NCI-H2081 treated with DMSO at 0.1 percent for 48 hours (cell line): ENCODE data around the gene WIPI1.
"Not testable (repeated sequence)": the region's sequence is repeated elsewhere in the genome, so short reads cannot be mapped to it uniquely, and the experiment has no call there.

Experiments used
- DNase-seq: peaks from one replicate; lab custom pipeline; 2025; lab: John Stamatoyannopoulos, UW

Gene WIPI1, protein sequence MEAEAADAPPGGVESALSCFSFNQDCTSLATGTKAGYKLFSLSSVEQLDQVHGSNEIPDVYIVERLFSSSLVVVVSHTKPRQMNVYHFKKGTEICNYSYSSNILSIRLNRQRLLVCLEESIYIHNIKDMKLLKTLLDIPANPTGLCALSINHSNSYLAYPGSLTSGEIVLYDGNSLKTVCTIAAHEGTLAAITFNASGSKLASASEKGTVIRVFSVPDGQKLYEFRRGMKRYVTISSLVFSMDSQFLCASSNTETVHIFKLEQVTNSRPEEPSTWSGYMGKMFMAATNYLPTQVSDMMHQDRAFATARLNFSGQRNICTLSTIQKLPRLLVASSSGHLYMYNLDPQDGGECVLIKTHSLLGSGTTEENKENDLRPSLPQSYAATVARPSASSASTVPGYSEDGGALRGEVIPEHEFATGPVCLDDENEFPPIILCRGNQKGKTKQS

DNA sequence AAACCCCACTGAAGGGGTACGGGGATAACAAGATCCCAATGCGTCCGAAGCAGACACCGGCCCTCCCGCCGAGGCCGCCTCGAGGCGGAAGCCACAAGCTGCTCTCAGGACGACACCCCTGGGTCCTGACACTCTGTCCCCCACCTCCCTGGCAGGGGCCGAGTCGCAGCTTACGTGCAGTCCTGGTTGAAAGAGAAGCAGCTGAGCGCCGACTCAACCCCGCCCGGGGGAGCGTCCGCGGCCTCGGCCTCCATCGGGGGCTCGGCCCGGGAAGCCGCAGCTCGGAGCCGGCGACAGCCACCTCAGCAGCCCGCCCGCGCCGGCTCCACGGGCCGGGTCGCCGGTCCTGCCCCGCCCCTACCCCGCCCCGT lies at the start of gene WIPI1:
WIPI1 (minus strand) TSS at position 329 of the 371 bp plus-strand sequence; CDS start at position 254, 75 bp downstream.
- DNase-seq = no peak

GRCh38 chr17:68505951-68506350 lies 48.7 kb upstream of the WIPI1 start:
- DNase-seq = no peak

DNA sequence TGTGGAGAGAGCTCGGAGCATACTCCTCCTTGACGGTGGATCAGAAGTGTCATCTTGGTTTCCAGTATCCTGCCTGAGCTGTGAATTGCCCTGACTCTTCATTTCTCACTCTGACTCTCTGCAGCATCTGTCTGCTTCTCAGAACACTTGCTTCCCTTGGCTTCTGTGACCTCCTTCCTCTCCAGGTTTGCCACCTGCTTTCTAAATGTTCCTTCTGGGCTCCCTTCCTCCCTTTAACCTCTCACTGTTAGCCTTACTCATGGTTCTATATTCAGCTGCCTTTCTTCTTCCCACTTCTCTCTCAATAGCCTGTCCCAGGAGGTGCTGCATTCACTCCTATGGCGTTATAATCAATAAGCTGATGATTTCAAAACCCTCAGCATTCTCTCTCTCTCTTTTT lies 43.8 kb upstream of the WIPI1 start:
- DNase-seq = no peak

DNA sequence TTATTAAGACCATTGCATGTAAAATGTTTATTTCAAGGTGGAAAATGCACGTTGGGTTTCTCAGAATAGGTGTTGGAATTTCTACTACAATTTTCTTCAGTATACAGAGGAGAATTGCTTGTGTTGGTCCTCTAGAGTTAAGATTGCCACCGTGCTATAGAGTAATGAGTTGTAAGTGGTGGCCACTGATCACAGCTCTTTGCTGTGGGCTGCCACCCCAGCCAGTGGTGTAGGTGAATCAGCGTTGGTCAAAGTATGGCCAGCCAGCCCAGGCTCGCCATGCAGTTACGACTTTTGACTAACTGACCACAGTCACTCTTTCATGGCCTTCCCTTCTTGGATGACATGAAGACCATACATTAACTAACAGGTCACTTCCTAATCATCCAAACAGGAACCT lies 42.3 kb upstream of the WIPI1 start:
- no peak for DNase-seq

GRCh38 chr17:68498479-68499326 lies 41.4 kb upstream of the WIPI1 start:
- DNase-seq = no peak

GRCh38 chr17:68497885-68498319 lies 40.6 kb upstream of the WIPI1 start:
- no peak for DNase-seq

DNA sequence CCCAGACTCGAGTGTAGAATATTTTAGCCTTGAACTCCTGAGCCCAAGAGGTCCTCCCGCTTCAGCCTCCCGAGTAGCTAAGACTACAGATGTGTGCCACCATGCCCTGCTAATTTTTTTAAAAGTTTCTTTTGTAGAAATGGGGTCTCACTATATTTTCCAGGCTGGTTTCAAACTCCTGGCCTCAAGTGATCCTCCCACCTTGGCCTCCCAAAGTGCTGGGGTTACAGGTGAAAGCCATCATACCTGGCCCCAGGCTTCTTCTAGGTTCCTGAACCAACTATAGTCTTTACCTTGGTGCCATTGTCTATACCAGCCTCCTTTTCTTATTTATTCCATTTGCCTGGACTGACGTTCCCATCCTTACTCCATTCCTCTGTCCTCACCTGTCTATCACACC lies 37.8 kb upstream of the WIPI1 start:
- DNase-seq = no peak

DNA sequence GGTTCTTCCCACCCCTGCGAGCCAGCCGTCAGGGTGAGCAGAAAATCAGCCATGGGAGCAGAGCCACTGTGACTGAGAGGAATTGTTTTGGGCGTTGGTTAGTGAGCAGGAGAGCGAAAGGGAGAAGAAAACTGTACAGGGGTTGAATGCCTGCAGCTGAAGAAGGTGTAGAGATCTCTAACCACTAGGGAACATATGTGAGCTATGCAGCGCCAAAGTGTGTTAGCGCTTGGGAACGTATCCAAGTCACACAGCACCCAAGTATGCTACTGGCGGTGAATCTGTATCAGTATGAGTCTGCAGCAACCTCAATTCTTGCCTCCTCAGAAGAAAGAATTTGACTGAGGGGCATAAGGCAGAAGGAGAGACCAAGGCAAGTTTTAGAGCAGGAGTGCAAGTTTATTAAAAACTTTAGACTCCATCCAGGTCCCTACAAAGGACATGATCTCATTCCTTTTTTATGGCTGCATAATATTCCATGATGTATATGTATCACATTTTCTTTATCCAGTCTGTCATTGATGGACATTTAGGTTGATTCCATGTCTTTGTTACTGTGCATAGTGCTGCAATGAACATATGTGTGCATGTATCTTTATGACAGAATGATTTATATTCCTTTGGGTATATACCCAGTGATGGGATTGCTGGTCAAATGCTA lies 35.2 kb upstream of the WIPI1 start:
- not testable (repeated sequence) for DNase-seq

GRCh38 chr17:68491381-68492231 lies 34.3 kb upstream of the WIPI1 start:
- DNase-seq = no peak

GRCh38 chr17:68489919-68490318 lies 32.6 kb upstream of the WIPI1 start:
- no peak for DNase-seq

DNA sequence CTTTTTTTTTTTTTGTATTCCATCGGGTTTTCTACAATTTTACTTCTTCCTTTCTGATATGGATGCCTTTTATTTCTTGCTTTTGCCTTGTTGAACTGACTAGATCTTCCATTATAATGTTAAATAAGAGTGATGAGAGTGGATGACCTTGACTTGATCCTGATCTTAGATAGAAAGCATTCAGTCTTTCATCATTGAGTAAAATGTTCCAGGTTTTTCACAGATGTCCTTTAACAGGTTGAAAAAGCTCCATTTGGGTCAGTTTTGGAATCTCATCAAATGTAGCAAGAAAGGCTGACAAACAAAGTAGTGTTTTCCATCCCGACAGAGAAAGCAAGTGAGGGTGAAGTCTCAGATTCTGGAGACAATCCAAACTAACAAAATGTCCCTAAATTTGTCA lies 27.2 kb upstream of the WIPI1 start:
- DNase-seq = no peak

- DNase-seq = no peak
Measured at GRCh38 chr17:68482576-68483041, 25.3 kb upstream of the WIPI1 start.

DNA sequence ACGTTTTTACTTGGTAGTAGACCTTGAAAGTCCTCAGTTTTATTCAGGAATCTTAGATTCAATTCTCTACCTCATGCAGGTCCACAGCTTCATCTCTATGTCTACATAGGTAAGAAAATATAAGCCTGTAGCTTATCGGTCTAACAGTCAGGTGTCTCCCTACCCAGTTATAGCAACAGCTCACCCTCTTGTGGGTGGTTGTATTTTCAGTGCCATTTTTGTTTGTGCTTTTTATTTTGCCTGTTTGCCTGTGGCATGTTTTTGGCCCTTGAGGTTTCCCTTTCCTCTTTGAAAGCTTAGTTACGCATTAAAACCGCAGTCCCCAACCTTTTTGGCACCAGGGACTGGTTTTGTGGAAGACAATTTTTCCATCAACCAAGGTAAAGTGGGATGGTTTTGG lies 23.6 kb upstream of the WIPI1 start:
- no peak for DNase-seq

DNA sequence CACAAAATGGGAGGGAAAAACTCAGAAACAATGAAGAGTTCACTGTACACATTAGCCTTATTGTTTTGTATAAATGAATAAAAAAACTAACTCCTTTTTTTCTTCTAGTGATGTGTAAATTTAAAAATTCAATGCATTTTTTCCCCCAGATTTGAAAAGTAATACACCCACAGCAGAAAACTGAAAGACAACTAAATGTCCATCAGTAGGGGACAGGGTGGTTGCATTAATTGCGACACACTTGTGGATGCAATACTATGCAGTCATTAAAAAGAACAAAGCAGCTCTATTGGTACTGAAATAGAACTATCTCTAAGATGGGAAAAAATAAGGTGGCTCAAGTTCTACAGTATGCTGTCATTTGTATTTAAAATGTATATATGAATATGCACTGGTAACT lies 13.7 kb upstream of the WIPI1 start:
- no peak for DNase-seq

DNA sequence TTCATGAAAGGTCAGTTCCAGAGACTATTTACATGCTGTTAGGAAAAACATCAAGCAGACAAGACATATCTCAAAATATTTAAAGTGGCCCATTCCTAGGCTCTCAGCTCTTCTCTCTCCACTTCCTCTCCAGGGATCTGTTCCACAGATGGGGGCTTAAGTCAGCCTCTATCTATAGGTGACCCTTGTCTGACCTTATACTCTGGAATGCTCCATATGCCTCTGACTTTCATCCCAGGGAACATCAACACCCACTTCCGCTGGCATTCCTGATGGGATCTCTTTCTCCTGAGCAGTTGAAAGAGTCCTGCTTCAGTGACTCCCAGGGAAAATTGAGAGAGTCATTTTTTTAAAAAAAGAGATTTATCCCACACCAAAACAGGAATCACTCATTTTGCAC lies 11.5 kb upstream of the WIPI1 start:
- no peak for DNase-seq

DNA sequence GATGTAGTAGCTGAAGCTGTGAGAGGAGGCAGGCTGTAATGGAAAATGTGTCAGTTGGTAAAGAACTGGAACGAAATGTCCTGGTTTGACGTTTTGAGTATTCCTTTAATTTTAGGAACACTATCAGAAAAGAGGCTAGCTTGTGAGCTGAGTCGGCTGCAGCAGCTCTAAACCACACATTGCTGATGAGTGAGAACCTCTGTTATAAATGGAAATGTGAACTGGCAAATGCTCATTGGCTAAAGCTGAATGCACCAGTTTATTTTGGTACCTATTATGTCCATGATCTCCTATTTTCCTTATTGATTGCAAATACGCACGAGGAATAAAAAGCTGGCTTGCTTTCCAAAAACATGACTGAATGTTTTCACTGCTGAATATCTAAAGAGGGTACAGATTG lies 11.0 kb upstream of the WIPI1 start:
- no peak for DNase-seq

GRCh38 chr17:68463211-68464019 lies 6.1 kb upstream of the WIPI1 start:
- no peak for DNase-seq

DNA sequence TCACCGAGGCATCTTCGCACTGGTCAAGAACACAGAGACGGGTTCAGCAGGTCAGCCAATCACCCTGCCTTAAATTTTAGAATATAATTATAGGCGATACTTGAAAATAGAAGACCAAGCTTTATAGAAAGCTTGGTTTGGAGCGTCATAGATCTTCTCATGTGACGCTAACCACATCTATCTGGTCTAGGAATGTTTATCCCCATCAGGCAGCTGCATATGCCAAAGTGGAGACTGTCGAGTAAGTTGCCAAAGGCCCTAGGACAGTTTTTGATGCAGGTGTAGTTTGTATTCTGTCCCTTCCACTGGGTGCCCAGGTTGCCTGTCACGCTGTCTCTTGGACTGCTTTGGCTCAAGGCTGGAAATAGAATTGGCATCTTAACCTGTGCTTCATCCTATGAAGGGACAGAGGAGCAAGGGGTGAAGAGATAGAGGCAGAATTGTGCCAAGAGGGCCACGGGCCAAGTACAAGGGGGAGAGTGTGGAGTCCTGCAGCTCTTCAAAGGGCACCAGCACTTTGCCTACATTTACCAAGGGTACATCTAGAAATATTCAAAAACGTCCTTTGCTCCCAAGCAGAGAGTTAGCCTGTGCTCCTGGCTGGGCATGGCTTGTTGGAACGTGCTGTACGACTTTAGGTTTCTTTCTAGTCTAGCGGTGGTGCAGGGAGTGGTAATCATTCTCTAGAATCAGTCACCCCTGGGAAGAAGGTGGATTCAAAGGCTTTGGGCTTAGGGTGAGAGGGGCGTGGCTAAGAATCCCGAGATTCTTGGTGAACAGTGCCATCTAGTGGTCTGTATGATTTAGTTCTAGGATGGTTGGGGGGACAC lies 5.3 kb upstream of the WIPI1 start:
- peak; percentile 56 for DNase-seq

GRCh38 chr17:68461589-68461988 lies 4.3 kb upstream of the WIPI1 start:
- DNase-seq = no peak

GRCh38 chr17:68461122-68461539 lies 3.8 kb upstream of the WIPI1 start:
- DNase-seq = no peak
